ENCODE measurements around the gene FAM83G.

Gene FAM83G

GRCh38 chr17:18965530-18966236 lies 38.9 kb downstream of the FAM83G start:
- TF ChIP-seq CTCF (IDR thresholded peaks at IDR 0.05; ENCODE audit: insufficient read depth, low read depth, low read length, missing control alignments): no peak
- no peak overlapping the region for H3K4me3 ChIP-seq (ENCODE audit: low read length)
- no peak for DNase-seq (ENCODE audit: low read depth)

GRCh38 chr17:18964550-18964949 lies 40.0 kb downstream of the FAM83G start:
- no peak overlapping the region for H3K4me3 ChIP-seq (ENCODE audit: low read length)
- DNase-seq (ENCODE audit: low read depth): no peak
- TF ChIP-seq CTCF (IDR thresholded peaks at IDR 0.05; ENCODE audit: insufficient read depth, low read depth, low read length, missing control alignments): no peak

- no peak for TF ChIP-seq CTCF (IDR thresholded peaks at IDR 0.05; ENCODE audit: insufficient read depth, low read depth, low read length, missing control alignments)
- H3K4me3 ChIP-seq (ENCODE audit: low read length): no peak overlapping the region
These were observed 40.6 kb downstream of the FAM83G start for GRCh38 chr17:18964018-18964351.

GRCh38 chr17:18963126-18964017 lies 41.2 kb downstream of the FAM83G start:
- TF ChIP-seq CTCF (IDR thresholded peaks at IDR 0.05; ENCODE audit: insufficient read depth, low read depth, low read length, missing control alignments): no peak
- DNase-seq (ENCODE audit: low read depth): no peak
- no peak overlapping the region for H3K4me3 ChIP-seq (ENCODE audit: low read length)

More at GRCh38 chr17:18964018-18964351, 40.6 kb downstream of the FAM83G start:
- no peak for DNase-seq (ENCODE audit: low read depth)

GRCh38 chr17:18962494-18962815 lies 42.1 kb downstream of the FAM83G start:
- H3K4me3 ChIP-seq (ENCODE audit: low read length): no peak overlapping the region
- DNase-seq (ENCODE audit: low read depth): no peak
- TF ChIP-seq CTCF (IDR thresholded peaks at IDR 0.05; ENCODE audit: insufficient read depth, low read depth, low read length, missing control alignments): no peak

- H3K4me3 ChIP-seq (ENCODE audit: low read length): no peak overlapping the region
- no peak for TF ChIP-seq CTCF (IDR thresholded peaks at IDR 0.05; ENCODE audit: insufficient read depth, low read depth, low read length, missing control alignments)
- no peak for DNase-seq (ENCODE audit: low read depth)
These were observed 42.7 kb downstream of the FAM83G start for GRCh38 chr17:18961634-18962493.
